ENCODE data around the gene CFAP45.
A peak's percentile ranks its signal among the peaks of the same experiment; 100 is the strongest.

CFAP45 gene

GRCh38 chr1:159935719-159936272 is 35.8 kb upstream of the CFAP45 start:
- DNase-seq = no peak

GRCh38 chr1:159935305-159935704 is 35.3 kb upstream of the CFAP45 start:
- no peak for DNase-seq

- DNase-seq = no peak
These were observed 34.4 kb upstream of the CFAP45 start for GRCh38 chr1:159934136-159935039.

- no peak for DNase-seq
These were observed 33.4 kb upstream of the CFAP45 start for GRCh38 chr1:159933347-159933746.

GRCh38 chr1:159932296-159933285 is 32.6 kb upstream of the CFAP45 start:
- DNase-seq = no peak

- no peak for DNase-seq
These were observed 31.8 kb upstream of the CFAP45 start for GRCh38 chr1:159931795-159932173.

- DNase-seq = no peak
These were observed 31.3 kb upstream of the CFAP45 start for GRCh38 chr1:159931101-159931794.

- DNase-seq = no peak
These were observed 30.7 kb upstream of the CFAP45 start for GRCh38 chr1:159930634-159931033.

- DNase-seq = no peak
These were observed 30.3 kb upstream of the CFAP45 start for GRCh38 chr1:159930216-159930615.

- DNase-seq = no peak
These were observed 29.4 kb upstream of the CFAP45 start for GRCh38 chr1:159929155-159930051.

GRCh38 chr1:159928491-159929050 is 28.6 kb upstream of the CFAP45 start:
- no peak for DNase-seq

- no peak for DNase-seq
These were observed 28.0 kb upstream of the CFAP45 start for GRCh38 chr1:159927849-159928431.

GRCh38 chr1:159927211-159927848 is 27.4 kb upstream of the CFAP45 start:
- DNase-seq = no peak

GRCh38 chr1:159925719-159926078 is 25.7 kb upstream of the CFAP45 start:
- no peak for DNase-seq

- DNase-seq = peak; percentile 80
These were observed 25.1 kb upstream of the CFAP45 start, which contains the start of gene TAGLN2 for GRCh38 chr1:159924791-159925718. TAGLN2 (minus strand) TSS chr1:159925507; CDS start chr1:159920509, 4,998 bp downstream.

- no peak for DNase-seq
These were observed 24.2 kb upstream of the CFAP45 start for GRCh38 chr1:159924025-159924790.

GRCh38 chr1:159923203-159924024 is 23.4 kb upstream of the CFAP45 start:
- peak; percentile 66 for DNase-seq

Data from NCI-H1436 (cell line).